ENCODE data around the gene NFATC2. TPM values are rescaled to one million over a fixed set of nuclear protein-coding genes. Genes with fewer than 3 reads are reported as not detected.

The NFATC2 gene
- total and polyA plus RNA-seq, 2 of the 4 experiments (the other 2 are of a cell fraction), result 0.18 to 0.38 TPM

- no peak for ATAC-seq (ENCODE audit: low read depth)
- no CpG with 5 or more reads among the region's 6 CpGs for WGBS, 2 experiments (ENCODE audit: extremely low coverage in 2 of 2, insufficient read length in 1 of 2)
- no TSS peak for BruUV-seq (replicated peaks)
Observed at GRCh38 chr20:51536116-51537069, 6.1 kb downstream of the NFATC2 start.

More at GRCh38 chr20:51536116-51537069, 6.1 kb downstream of the NFATC2 start:
- peak overlapping the region; percentile 57; the same call in 1 of the 2 replicates for H2AK5ac ChIP-seq (ENCODE audit: low read depth, low read length)
- no peak overlapping the region for H3K9ac ChIP-seq (ENCODE audit: low read depth, low read length)
- peaks cover 3% of the 10 kb centered on the region; the same call in 1 of the 2 replicates for H4K20me1 ChIP-seq (ENCODE audit: insufficient read depth, low read length)
- H4K8ac ChIP-seq (ENCODE audit: low read depth in 2 of 2, low read length in 2 of 2), result no peak overlapping the region
- H4K5ac ChIP-seq (ENCODE audit: low read depth, low read length), result no peak overlapping the region
- no peak overlapping the region for H3K27ac ChIP-seq (ENCODE audit: insufficient read depth, low read length)
- H3K56ac ChIP-seq (ENCODE audit: extremely low read depth, insufficient read depth, low read length), result no peak overlapping the region
- no peak overlapping the region for H2BK5ac ChIP-seq (ENCODE audit: low read depth, low read length, poor library complexity, severe bottlenecking)
- H3K9me3 ChIP-seq (ENCODE audit: control insufficient read depth, insufficient read depth, low read length), result peaks cover 5% of the 10 kb centered on the region; the same call in 1 of the 2 replicates
- no peak overlapping the region for H4K91ac ChIP-seq (ENCODE audit: insufficient read depth, low read depth, low read length)
- no peak overlapping the region for H2AK9ac ChIP-seq (replicated peaks; ENCODE audit: low read depth, low read length, poor library complexity)
- peak overlapping the region; percentile 58; the same call in 1 of the 2 replicates for H3K4ac ChIP-seq (ENCODE audit: low read depth, low read length)
- H3K18ac ChIP-seq (ENCODE audit: low read depth, low read length), result no peak overlapping the region
- POLR2A ChIA-PET (ENCODE audit: unreplicated experiment), result no interaction called here
- 0 out of 3 replicates have a peak overlapping the region, but pooled peaks have one; percentile 53 for H2BK15ac ChIP-seq (ENCODE audit: low read depth, low read length)
- in situ Hi-C loops (cut with MboI; ENCODE audit: low sequenced_read_pairs), result no loop called here
- CTCF ChIA-PET, result no interaction called here
- H3K4me3 ChIP-seq (ENCODE audit: insufficient read depth, low read depth, low read length), result no peak overlapping the region
- H3K23ac ChIP-seq (ENCODE audit: low read depth, low read length), result no peak overlapping the region
- peak overlapping the region; percentile 8 for H2AFZ ChIP-seq (replicated peaks; ENCODE audit: low read length, poor library complexity)
- H3K4me2 ChIP-seq (ENCODE audit: low read depth, low read length), result no peak overlapping the region
- dilution Hi-C loops (cut with HindIII; ENCODE audit: low sequenced_read_pairs, unreplicated experiment), result no loop called here
- peaks cover 14% of the 10 kb centered on the region for H3K4me1 ChIP-seq (ENCODE audit: control insufficient read depth, insufficient read depth, low read length)
- no peaks in the 10 kb centered on the region for H3K36me3 ChIP-seq (ENCODE audit: control insufficient read depth, insufficient read depth, low read length)
- no peak for DNase-seq
- intact Hi-C loops (cut with micrococcal nuclease), result no loop called here
- TF ChIP-seq MAFK (IDR thresholded peaks at IDR 0.05; ENCODE audit: low read depth, low read length), result no peak
- TF ChIP-seq MXI1 (IDR thresholded peaks at IDR 0.05; ENCODE audit: borderline replicate concordance, low read depth, low read length), result no peak
- TF ChIP-seq USF2 (IDR thresholded peaks at IDR 0.05; ENCODE audit: low read depth, low read length), result no peak
- no peak for TF ChIP-seq CEBPB (IDR thresholded peaks at IDR 0.05; ENCODE audit: low read depth, low read length)
- no peak for TF ChIP-seq MAZ (IDR thresholded peaks at IDR 0.05; ENCODE audit: borderline replicate concordance, low read depth, low read length)
- no peak for TF ChIP-seq BHLHE40 (IDR thresholded peaks at IDR 0.05; ENCODE audit: low read depth, low read length)
- no peak for TF ChIP-seq ELK1 (IDR thresholded peaks at IDR 0.05; ENCODE audit: borderline replicate concordance, low read depth, low read length)
- H2BK20ac ChIP-seq (ENCODE audit: low read depth, low read length), result peak overlapping the region; percentile 68; the same call in 1 of the 2 replicates
- peak overlapping the region; percentile 37; the same call in 1 of the 2 replicates for H2BK120ac ChIP-seq (ENCODE audit: low read depth, low read length)
- H3K79me1 ChIP-seq (ENCODE audit: low read depth in 1 of 2, low read length in 2 of 2), result peaks cover 0 to 9% of the 10 kb centered on the region in 2 experiments; a peak in 1 of 4 replicates
- no peaks in the 10 kb centered on the region for H3K27me3 ChIP-seq (ENCODE audit: control insufficient read depth, insufficient read depth, low read length)
- peaks cover 8% of the 10 kb centered on the region for H3K9me1 ChIP-seq (ENCODE audit: insufficient read depth, low read length)
- H3K14ac ChIP-seq (replicated peaks; ENCODE audit: low read depth, low read length), result no peak overlapping the region

Measured in IMR-90 (cell line).